Hematopoietic multipotent progenitor cell treated with erythropoietin and hydrocortisone succinate and interleukin-3 and kit ligand, for 8 days (in vitro differentiated cells): ENCODE data around the gene APC.

Experiments
- DNase-seq: peaks from one replicate; pipeline ENCODE4 v3.0.0-alpha.2; 2015

The APC gene

DNA sequence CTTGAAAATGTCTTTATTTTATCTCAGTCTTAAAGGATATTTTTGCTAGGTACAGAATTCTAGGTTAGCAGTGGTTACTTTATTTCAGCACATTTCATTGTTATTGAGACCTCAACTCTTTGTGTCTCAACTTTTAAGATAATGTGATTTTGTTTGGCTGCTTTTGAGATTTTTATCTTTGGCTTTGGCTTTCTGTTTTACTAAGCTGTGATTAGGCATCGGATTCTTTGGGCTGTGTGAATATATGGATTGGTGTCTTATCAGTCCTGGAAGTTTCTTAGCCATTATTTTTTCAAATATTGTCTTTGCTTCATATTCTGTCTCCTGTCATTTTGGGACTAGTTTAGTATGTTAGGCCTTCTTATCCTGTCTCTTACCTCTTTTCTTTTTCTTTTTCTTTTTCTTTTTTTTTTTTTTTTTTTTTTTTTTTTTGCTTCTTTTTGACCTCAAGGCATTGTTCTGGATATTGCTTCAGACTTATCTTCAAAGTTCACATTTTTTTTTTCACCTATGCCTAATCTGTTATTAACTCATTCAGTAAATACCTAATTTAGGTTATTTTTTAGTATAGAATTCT is 20.1 kb upstream of the APC start:
- no peak for DNase-seq

DNA sequence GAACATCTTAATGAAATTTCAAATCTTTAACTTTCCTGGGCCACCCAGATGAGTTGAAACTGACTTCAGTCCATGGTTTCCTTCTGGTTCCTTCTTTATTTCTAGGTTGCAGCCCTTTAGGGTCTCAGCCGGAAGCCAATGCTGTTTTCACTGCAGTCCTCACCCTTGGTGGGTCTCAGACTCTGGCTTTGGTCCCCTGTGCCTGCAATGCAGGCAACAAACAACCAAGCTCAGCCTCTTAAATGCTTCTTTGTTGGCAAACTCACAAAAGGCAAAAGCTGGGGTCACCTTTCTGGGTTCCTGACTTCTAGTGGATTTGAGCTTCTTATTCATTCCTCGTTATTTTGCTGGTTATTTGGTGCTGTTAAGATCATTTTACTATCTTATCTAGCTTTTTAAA is 19.3 kb upstream of the APC start:
- DNase-seq: no peak

DNA sequence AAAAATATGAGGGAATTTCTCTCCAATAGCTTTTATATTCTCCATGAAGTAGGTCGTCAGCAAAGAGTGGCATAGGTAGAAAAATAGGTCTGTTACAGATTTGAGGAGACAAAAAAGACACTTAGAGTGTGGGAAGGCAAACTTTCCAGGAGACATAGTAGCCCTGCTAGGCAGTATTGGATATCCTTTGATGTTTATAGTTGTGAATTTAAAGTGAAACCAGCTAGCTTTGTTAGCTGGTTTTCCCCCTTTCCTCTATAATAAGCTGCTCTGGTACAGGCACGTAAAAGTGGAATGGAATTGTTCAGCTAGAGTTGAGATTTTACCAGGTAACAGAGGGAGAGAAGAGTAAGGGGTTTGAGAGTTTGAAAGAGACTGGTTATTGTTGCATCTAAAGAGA is 17.1 kb upstream of the APC start:
- no peak for DNase-seq

DNA sequence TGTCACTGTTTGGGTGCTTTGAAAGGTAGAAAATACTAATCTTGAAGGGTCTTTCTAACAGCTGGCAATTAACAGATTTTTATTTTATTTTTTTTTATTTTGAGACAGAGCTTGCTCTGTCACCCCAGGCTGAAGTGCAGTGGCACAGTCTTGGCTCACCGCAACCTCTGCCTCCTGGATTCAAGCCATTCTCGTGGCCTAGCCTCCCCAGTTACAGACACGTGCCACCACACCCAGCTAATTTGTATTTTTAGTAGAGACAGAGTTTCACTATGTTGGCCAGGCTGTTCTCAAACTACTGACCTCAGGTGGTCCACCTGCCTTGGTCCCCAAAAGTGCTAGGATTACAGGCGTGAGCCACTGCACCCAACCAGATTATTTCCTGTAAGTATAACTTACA is 12.8 kb upstream of the APC start:
- peak; percentile 53 for DNase-seq

DNA sequence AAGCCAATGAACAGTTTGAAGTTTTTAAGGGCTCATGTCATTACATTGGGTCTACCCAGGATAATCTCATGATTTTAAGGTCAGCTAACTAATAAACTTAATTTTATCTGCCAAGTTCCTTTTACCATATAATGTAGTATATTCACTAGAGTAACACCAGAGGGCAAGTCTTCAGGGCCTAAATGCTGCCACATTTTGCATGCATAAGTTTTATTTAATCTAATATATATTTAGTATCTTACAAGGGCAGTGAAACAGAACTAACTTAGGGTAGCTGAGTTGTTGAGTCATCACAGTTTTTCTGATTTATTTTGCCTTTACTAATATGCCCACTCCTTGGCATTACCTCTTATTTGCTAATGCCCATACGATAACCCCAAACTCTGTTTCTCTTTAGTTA is 8.1 kb upstream of the APC start:
- no peak for DNase-seq

DNA sequence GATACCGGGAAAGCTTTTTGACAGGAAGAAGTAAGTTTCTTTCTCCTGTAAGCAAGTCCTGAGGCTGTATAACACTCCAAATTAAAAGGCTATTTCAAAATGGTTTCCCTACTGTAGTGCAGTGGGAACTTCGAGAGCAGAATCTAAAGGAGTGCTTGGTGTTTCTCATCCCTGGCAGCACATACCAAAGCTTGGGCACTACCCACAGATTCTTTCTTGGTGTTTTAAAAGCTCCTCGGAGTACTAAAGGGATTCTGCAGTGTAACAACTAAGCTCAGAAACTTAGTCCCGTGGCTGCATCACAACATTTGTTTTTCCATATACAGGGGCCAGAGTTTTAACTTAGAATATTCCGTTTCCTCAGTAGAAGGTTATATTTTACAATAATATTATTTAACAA is 5.6 kb upstream of the APC start:
- DNase-seq: no peak

DNA sequence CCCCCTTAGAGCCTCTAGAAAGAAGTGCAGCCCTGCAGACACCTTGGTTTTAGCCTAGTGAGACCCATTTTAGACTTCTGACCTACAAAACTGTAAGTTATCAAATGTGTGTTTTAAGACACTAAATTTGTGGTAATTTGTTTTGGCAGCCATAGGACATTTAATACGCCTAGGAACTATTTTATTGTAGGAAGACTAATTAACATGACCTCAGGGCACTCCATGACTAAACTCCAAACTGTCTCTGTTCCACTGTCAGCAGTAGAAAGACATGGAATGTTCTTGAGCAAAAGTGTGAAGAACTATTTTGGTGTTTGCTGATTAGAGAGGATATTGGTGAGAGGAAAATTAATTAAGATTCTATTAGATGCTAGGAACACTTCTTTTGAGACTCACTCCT is 4.1 kb upstream of the APC start:
- DNase-seq: no peak

DNA sequence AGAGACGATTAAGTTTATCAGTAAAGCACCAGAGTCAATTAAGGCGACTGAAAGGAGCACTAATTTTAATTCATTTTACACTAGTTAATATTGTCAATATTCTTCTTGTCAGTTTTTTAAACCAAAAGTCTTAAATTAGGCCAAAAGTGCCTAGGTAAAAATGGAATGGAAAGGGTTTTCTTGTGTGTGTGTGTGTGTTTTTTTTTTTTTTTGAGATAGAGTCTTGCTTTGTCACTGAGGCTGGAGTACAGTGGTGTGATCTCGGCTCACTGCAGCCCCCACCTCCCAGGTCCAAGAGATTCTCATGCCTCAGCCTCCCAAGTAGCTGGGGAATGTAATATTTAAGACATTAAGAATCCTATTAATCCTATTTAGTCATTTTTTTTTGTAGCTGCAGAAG is 3.1 kb upstream of the APC start:
- DNase-seq: no peak

DNA sequence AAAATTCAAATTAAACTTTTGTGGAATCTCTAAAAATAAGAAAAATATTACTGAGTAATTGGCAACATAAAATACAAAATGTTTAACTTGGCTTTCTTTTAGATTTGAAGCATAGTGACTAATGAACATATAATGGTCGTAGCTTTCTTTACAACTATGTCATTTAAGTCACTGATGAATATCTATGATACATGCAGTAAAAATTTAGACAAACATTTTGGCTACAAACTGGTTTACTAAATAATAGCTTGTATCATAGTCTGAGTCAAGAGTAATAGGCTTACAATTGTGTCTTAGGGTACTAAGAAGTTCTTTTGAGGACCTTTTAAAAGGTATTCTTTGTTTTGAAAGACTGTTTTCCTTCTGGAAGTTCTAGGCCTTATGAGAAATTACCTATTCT is 2.0 kb upstream of the APC start:
- no peak for DNase-seq

DNA sequence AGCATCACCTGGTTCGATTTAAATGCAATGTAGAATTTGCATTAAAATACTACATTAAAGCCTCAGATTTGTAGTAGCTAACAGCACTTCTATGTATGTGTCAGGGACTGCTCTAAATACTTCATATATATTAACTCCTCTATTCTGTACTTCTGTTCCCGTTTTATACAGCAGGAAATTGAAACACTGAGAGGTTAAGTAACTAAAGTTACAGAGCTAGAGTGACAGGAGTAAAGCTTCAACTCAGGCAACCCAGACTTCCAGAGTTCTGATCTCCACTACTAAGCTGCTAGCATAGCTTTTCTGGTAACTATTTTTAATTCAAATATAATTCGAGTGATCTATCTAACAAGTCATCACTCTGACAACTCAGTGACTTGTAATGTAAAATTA is 619 bp upstream of the APC start:
- no peak for DNase-seq

DNA sequence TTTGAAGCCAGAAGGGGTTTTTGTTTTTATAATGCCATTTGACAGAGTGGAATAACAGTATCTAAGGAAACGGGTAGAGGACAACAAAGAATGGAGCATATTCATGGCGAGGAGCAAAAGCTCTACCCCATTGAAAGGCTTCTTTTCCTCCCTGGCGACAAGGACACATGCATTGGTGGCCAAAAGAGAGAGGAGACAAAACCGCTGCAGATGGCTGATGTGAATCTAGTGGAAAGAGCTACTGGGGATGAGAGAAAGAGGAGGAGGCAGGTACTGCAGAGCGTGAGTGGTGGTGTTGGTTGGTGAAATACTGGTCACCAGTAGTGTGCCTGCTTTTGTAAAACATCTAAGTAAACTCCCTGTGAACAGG is 491 bp downstream of the APC start:
- DNase-seq: peak; percentile 57

DNA sequence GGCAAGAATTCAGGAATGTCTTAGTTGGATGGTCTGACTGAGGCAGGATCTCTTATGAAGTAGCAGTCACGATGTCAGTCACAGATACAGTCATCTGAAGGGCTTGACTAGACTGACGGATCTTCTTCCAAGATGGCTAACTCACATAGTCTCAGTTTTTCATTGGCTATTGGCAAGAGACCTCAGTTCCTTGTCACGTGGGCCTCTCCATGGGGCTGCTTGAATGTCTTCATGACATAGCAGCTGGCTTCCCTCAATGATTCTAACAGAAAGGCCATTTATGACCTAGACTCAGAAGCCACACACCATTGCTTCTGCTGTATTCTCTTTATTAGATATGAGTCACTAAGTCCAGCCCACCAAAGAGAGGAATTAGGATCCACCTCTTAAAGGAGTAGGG is 4.7 kb downstream of the APC start:
- DNase-seq: no peak

DNA sequence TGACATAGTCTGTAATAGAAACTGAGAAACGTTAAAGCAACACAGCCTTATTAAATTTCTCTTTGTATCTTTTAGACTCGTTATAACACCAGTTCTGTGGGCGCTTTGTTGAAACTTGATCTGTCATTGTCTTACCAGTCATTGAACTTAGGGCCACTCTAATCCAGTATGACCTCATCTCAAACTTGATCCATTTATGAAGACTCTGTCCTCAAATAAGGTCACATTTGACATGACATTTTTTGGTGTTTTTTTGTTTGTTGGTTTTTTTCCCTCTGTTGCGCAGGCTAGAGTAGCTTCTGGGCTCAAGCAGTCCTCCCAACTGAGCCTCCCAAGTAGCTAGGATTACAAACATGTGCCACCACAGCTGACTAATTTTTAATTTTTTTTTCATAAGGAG is 5.9 kb downstream of the APC start:
- DNase-seq: no peak

DNA sequence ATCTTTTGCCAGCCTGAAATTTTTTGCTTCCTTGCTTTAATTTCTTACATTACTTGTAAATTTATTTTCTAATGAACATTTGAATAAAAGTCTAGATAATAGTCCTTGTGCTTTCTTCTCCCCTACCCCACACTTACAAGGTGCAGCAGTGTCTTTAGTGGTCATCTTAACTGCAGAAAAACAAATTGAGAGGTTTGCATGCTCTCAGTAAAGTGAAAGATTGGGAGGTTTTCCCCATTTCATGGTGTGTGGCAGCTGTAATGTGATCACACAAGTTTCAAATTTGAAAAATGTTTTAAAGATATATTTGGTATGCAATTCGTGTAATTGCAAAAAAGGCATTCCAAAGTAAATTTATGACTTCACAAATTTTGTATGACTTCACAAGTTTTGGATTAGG is 14.7 kb downstream of the APC start:
- DNase-seq: no peak

DNA sequence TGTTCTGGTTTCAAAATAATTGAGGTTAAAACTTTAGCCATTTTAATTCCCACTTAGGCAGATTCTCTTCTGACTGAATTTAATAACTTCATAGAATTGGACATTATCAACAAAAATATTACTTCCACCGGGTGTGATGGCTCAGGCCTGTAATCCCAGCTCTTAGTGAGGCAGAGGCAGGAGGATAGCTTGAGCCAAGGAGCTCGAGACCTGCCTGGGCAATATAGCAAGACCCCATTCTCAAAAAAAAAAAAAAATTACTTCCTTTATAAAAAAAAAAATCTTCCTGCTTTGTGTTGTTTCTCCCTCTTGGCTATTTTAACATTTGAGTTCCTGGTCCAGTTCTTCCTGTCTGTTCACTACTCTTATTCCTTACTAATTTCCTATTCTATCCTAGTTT is 18.0 kb downstream of the APC start:
- DNase-seq: no peak

DNA sequence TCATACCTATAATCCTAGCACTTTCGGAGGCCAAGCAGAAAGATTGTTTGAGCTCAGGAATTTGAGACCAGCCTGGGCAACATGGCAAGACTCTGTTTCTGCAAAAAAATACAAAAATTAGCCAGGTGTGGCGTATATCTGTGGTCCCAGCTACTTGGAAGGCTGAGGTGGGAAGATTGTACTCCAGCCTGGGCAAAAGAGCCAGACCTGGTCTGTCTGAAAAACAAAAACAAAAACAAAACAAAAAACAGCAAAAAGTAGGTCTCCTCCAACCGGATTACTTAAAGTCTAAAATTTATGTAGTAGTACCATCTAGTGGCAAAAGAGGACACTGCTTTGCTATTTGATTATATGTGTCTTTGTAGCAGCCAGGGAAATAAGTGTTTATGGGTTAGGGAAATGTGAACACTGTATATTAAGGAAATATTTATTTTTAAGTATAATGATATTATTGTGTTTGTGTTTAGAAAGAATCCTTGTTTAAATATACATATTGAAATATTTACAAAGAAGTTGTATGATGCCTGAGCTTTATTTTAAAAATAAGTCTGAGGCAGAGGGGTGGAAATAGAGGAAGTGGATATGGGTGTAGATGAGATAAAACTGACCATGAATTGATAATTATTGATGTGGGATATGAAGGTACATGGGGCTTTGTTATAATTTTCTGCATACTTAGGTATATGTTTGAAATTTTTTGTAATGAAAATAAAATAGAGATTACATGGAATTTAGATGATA is 20.0 kb downstream of the APC start:
- DNase-seq: peak; percentile 89

DNA sequence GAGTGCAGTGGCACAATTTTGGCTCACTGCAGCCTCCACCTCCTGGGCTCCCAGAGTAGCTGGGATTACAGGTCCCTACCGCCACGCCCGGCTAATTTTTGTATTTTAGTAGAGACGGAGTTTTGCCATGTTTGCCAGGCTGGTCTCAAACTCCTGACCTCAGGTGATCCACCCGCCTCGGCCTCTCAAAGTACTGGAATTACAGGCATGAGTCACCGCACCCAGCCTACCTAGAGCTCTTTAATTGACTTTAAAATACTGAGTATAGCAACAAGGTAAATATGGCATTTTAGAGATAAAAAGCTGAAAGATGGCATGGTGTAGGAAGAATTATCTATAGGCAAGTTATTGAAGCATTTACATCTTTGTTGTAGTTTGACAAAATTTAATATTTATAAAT is 21.0 kb downstream of the APC start:
- no peak for DNase-seq

DNA sequence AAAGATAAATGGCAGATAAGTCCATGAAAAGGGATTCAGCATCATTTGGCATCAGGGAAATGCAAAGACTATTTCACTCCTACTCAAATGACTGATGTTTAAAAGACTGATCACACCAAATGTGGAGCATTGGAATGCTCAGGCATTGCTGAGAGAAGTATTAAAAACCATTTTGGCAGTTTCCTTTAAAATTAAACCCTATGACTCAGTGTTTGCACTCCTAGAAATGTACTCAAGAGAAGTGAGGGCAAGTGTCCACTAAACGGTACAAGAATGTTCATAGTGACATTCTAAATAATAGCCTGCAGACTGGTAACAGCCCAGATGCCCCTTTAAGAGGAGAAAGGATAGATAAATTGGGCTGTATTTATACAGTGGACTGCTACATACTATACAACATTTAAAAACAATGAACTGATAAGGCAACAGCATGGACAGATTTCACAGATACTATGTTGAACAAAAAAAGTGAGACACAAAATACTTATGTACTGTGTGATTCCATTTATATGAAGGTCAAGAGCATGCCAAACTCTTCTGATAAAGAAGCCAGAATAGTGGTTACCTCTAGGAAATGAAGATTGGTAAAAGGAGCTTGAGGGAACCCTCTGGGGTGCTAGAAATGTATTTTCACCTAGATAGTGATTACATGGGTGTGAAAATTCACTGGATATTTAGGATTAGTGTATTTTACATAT is 24.6 kb downstream of the APC start:
- no peak for DNase-seq

DNA sequence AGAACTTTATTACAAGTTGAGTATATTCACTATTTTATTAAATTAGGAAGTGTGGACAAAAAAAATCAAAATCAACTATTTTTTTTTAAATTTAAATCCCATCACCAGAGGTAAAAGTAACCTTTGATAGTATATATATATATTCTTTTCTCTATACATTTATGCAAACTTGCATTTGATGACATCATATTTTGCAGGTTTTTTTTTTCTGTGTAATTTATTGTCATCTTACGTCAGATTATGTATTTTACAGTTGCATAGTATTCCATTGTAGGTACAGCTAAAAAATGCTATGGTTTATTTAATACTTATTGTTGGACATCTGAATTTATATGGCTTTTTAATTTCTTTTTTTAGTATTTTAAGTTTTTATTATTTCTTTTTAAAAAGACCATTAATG is 25.5 kb downstream of the APC start:
- no peak for DNase-seq

DNA sequence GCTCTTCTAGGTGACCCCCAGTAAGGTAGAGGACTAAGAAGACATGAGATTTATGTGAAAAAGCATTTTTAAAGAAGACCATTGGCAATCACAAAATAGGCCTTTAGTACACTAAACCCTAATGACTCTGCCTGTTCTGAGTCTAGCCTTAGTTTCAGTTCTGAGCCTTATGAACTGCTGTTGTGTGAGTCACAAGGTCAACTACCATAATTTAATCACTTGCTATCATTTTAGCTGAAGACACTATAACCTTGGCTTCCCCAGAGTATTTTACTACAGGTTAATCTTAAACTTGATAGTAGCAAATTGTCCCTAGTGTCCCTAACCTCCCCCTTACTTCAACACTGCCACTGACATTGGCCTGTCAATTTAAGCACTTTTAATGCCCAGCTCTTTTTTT is 34.4 kb downstream of the APC start:
- DNase-seq: no peak

DNA sequence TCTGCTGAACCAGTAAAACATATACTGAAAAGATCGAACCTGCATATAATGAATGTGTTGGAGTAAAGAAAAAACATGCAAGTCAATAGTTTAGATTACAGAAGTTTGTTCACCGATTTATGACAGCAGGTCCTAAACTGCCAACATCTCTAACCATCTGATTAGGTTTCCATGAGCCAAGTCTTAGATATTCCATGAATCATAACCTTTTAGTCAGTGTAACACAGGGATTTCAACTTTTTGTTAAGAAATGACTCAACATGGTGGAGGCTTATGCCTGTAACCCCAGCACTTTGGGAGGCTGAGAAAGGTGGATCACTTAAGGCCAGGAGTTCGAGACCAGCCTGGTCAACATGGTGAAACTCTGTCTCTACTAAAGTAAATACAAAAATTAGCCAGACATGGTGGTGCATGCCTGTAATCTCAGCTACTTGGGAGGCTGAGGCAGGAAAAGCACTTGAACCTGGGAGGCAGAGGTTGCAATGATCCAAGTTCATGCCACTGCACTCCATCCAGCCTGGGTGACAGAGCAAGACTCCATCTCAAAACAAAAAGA is 38.7 kb downstream of the APC start:
- no peak for DNase-seq

DNA sequence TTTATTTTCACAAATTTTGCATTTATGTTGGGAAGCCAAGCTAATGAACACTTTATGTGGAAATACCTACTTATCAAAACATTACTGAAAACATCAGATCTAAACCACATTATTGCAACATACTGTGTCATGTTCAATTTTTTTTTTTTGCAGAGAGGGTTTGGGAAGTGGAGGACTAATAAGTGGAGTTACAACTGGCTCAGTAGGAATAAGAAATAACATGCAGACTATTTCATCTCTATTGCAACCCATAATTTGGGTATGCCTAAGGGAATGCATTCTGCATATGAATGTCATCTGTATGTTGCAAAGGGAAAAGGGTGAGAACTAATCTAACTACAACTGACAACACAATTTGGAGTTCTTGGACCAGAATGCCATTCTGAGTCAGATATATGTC is 41.8 kb downstream of the APC start:
- no peak for DNase-seq

DNA sequence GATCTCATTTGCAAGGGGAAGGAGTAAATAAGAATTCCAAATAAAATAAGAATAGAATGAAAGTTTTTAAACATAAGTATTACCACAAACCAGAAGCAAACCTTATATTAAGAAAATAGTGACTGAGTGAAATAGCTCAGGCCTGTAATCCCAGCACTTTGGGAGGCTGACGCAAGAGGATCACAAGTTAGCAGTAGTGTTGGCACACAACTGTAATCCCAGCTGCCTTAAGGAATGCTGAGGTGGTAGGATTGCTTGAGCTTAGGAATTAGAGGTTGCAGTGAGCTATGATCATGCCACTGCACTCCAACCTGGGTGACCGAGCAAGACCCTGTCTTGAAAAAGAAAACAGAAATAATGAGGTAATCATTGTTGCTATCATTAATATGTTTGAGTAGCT is 47.0 kb downstream of the APC start:
- no peak for DNase-seq

DNA sequence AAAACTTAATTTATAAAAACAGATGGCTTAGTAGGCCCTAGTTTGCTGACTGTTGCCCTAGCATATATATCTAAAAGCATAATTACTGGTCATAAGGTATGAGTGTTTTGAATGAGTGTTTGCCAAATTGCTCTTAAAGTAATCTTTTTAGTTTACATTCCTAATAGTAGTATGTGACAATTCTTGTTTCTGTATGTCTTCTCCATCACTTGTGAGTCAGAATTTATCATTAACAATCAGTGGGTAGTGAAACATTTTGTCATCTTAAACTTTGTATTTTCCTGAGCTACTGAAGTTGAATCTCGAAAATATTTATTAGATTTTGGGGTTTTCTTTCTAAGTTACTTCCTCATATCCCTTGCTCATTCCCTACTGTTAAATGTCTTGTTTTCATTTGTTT is 49.6 kb downstream of the APC start:
- DNase-seq: no peak

DNA sequence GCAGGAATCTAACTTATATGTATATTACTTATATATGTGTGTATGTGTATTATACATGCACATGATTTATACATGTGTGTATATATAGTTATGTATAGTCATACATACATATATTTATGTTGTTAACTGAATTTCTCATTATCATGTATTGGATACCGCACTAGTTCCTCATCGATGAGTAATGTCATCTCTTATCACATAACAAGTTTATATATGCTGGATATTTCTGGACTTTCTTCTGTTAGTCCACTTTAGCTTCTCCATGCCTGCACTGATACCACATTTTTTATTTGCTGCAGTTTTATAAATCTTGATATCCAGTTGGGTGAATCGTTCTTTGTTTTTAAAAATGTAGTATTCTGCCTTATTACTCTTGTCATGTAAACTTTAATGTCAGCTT is 50.2 kb downstream of the APC start:
- DNase-seq: no peak
